ENCODE results near the gene FAM50A.
"Not testable (repeated sequence)": the region's sequence is repeated elsewhere in the genome, so short reads cannot be mapped to it uniquely, and the experiment has no call there.

Gene FAM50A

GRCh38 chrX:154443992-154444754 is at the start of gene FAM50A:
Gene FAM50A, plus strand, starts transcription at chrX:154444141. Its CDS starts 95 bp downstream, at chrX:154444236.
- no peak for TF ChIP-seq POLR2A (IDR thresholded peaks at IDR 0.05; ENCODE audit: low read length)
- no peak for TF ChIP-seq GATA1 (IDR thresholded peaks at IDR 0.05; ENCODE audit: low read depth, low read length)
- DNase-seq = peak; percentile 84 to 92

- not testable (repeated sequence) for DNase-seq
Observed at GRCh38 chrX:154396363-154396762, 47.6 kb upstream of the FAM50A start.

GRCh38 chrX:154396973-154397887 is 46.7 kb upstream of the FAM50A start:
- TF ChIP-seq GATA1 (IDR thresholded peaks at IDR 0.05; ENCODE audit: low read depth, low read length) (no peak), POLR2A (IDR thresholded peaks at IDR 0.05; ENCODE audit: low read length) (no peak)
- peak; percentile 74 to 76 for DNase-seq

GRCh38 chrX:154397888-154398667 is 45.9 kb upstream of the FAM50A start, which contains the start of gene RPL10:
Gene RPL10, plus strand, starts transcription at chrX:154398377. Its CDS starts 143 bp downstream, at chrX:154398520.
- TF ChIP-seq GATA1 (IDR thresholded peaks at IDR 0.05; ENCODE audit: low read depth, low read length) = no peak
- peak; percentile 100 for TF ChIP-seq POLR2A (IDR thresholded peaks at IDR 0.05; ENCODE audit: low read length)
- peak; percentile 96 to 97 for DNase-seq

GRCh38 chrX:154398668-154399526 is 45.0 kb upstream of the FAM50A start:
- peak; percentile 90 to 93 for DNase-seq
- TF ChIP-seq GATA1 (IDR thresholded peaks at IDR 0.05; ENCODE audit: low read depth, low read length) (no peak), POLR2A (IDR thresholded peaks at IDR 0.05; ENCODE audit: low read length) (no peak)

GRCh38 chrX:154399527-154400368 is 44.2 kb upstream of the FAM50A start:
- peak in 1 of 2 experiments; percentile 41 for DNase-seq
- no peak for TF ChIP-seq POLR2A (IDR thresholded peaks at IDR 0.05; ENCODE audit: low read length)
- no peak for TF ChIP-seq GATA1 (IDR thresholded peaks at IDR 0.05; ENCODE audit: low read depth, low read length)

GRCh38 chrX:154400369-154400817 is 43.5 kb upstream of the FAM50A start:
- DNase-seq = not testable (repeated sequence)

- TF ChIP-seq POLR2A (IDR thresholded peaks at IDR 0.05; ENCODE audit: low read length) (peak; percentile 74), GATA1 (IDR thresholded peaks at IDR 0.05; ENCODE audit: low read depth, low read length) (no peak)
- DNase-seq = peak in 1 of 2 experiments; percentile 54
Observed at GRCh38 chrX:154401045-154401799, 42.7 kb upstream of the FAM50A start.

GRCh38 chrX:154401918-154402621 is 41.9 kb upstream of the FAM50A start:
- no peak for DNase-seq
- TF ChIP-seq POLR2A (IDR thresholded peaks at IDR 0.05; ENCODE audit: low read length) = no peak
- TF ChIP-seq GATA1 (IDR thresholded peaks at IDR 0.05; ENCODE audit: low read depth, low read length) = no peak

GRCh38 chrX:154402622-154403127 is 41.3 kb upstream of the FAM50A start:
- no peak for DNase-seq
- no peak for TF ChIP-seq POLR2A (IDR thresholded peaks at IDR 0.05; ENCODE audit: low read length)
- TF ChIP-seq GATA1 (IDR thresholded peaks at IDR 0.05; ENCODE audit: low read depth, low read length) = no peak

- no peak for TF ChIP-seq GATA1 (IDR thresholded peaks at IDR 0.05; ENCODE audit: low read depth, low read length)
- TF ChIP-seq POLR2A (IDR thresholded peaks at IDR 0.05; ENCODE audit: low read length) = no peak
- no peak for DNase-seq
Observed at GRCh38 chrX:154403192-154403591, 40.7 kb upstream of the FAM50A start.
